MCF 10A (cell line): Measurements from ENCODE around the gene NARS2. TPM values are rescaled to one million over a fixed set of nuclear protein-coding genes. Genes with fewer than 3 reads are reported as not detected.

Experiments
- Bru-seq: library from RNA; stranded (reverse); fragments of 400-500 nt; gene quantifications from one replicate; lab custom pipeline; 2021; lab: Mats Ljungman, UMichigan
- BruChase-seq, 2 experiments: library from RNA; stranded (reverse); fragments of 400-500 nt; gene quantifications; one replicate each; lab custom pipeline; 2021; lab: Mats Ljungman, UMichigan
- BruUV-seq: library from RNA; stranded (reverse); fragments of 400-500 nt; replicated peaks from 2 replicates; lab custom pipeline; 2021; lab: Mats Ljungman, UMichigan
- CTCF ChIA-PET: fragments of 300-600 bp; sonication (Branson Sonifier 250); formaldehyde crosslinking; extraction: SDS; loops from one replicate; lab custom pipeline; 2021; ENCODE audit warnings: antibody characterized with exemption, inconsistent platforms; lab: Yijun Ruan, JAX
- POLR2A ChIA-PET: fragments of 300-600, 350-650 bp; sonication (Branson Sonifier 250); formaldehyde crosslinking; extraction: SDS; loops from one replicate; lab custom pipeline; 2020; ENCODE audit warnings: antibody characterized with exemption, inconsistent platforms; lab: Yijun Ruan, JAX
- DNase-seq: peaks from one replicate; pipeline ENCODE4 v3.0.0-alpha.2; 2018; ENCODE audit not compliant: unreplicated experiment
- H3K27ac Mint-ChIP-seq: one replicate; pipeline ENCODE4 v1.8.0; 2022; ENCODE audit warnings: mild to moderate bottlenecking, low read depth, mixed read lengths; ENCODE audit not compliant: unreplicated experiment
- H3K27me3 Mint-ChIP-seq: one replicate; pipeline ENCODE4 v1.8.0; 2022; ENCODE audit warnings: mixed read lengths; ENCODE audit not compliant: insufficient read depth, unreplicated experiment
- H3K36me3 Mint-ChIP-seq: one replicate; pipeline ENCODE4 v1.8.0; 2022; ENCODE audit warnings: mild to moderate bottlenecking, moderate library complexity, mixed read lengths; ENCODE audit not compliant: insufficient read depth, unreplicated experiment
- H3K4me1 Mint-ChIP-seq: one replicate; pipeline ENCODE4 v1.8.0; 2022; ENCODE audit warnings: mixed read lengths; ENCODE audit not compliant: insufficient read depth, unreplicated experiment
- H3K4me3 Mint-ChIP-seq: one replicate; pipeline ENCODE4 v1.8.0; 2022; ENCODE audit warnings: mild to moderate bottlenecking, moderate library complexity, mixed read lengths; ENCODE audit not compliant: unreplicated experiment
- H3K9me3 Mint-ChIP-seq: one replicate; pipeline ENCODE4 v1.8.0; 2022; ENCODE audit warnings: mixed read lengths; ENCODE audit not compliant: unreplicated experiment
- CTCF ChIP-seq: fragments of 200-600 bp; IDR thresholded peaks from one replicate; pipeline ENCODE4 v1.8.0; 2022; ENCODE audit warnings: antibody characterized with exemption, mild to moderate bottlenecking; ENCODE audit not compliant: unreplicated experiment
- intact Hi-C: fragments of 100-400 bp; cut with micrococcal nuclease; formaldehyde crosslinking; loops from 2 replicates; pipeline ENCODE4 v1.14.1; 2022
- long read RNA-seq: library from polyadenylated mRNA; stranded (forward); transcript quantifications from one replicate; pipeline ENCODE4 v2.0.0, GENCODE V29; 2022
- total RNA-seq: library from RNA; stranded (reverse); gene quantifications from 2 replicates; pipeline ENCODE4 v1.2.3, GENCODE V29; 2022

NARS2 gene
- total RNA-seq (15.1 and 24.6 TPM in 2 replicates), Bru-seq, nascent RNA (percentile 69 among the genes with signal in this experiment), BruChase-seq, experiment 1, labeled RNA remaining after a 6-hour chase (percentile 56 among the genes with signal in this experiment), BruChase-seq, experiment 2, labeled RNA remaining after a 2-hour chase (percentile 60 among the genes with signal in this experiment)
- long read RNA-seq, transcript NARS2-201 (14 exons, 2,519 nt) = major isoform, 56 of 90 reads
- long read RNA-seq, partial matches to known transcripts = 3 of 90 reads
- long read RNA-seq, other reads (novel, unspliced or antisense) = 31 of 90 reads

GRCh38 chr11:78574386-78575381 lies at the start of gene NARS2:
Gene NARS2, minus strand, starts transcription at chr11:78574864. Its CDS starts 376 bp downstream, at chr11:78574488.
- intact Hi-C loops = no loop called here

GRCh38 chr11:78622666-78623065 lies 48.0 kb upstream of the NARS2 start:
- Mint-ChIP-seq H3K9me3 (peaks cover 12% of the 10 kb centered on the region), H3K27me3 (peaks cover 8% of the 10 kb centered on the region), H3K27ac (no peak overlapping the region), H3K4me3 (no peak overlapping the region), H3K4me1 (no peaks in the 10 kb centered on the region), H3K36me3 (no peaks in the 10 kb centered on the region)
- BruUV-seq = no TSS peak
- no peak for TF ChIP-seq CTCF
- ChIA-PET POLR2A (no interaction called here), CTCF (no interaction called here)
- no peak for DNase-seq
- intact Hi-C loops = no loop called here

More at GRCh38 chr11:78574386-78575381, at the start of gene NARS2:
- Mint-ChIP-seq H3K9me3 (no peaks in the 10 kb centered on the region), H3K27ac (peak within 1 kb of the TSS; percentile 90), H3K4me1 (peaks cover 5% of the 10 kb centered on the region), H3K36me3 (peaks cover 8% of the 10 kb centered on the region), H3K4me3 (peak within 1 kb of the TSS; percentile 89), H3K27me3 (no peaks in the 10 kb centered on the region)
- peak; percentile 98 for DNase-seq
- no peak for TF ChIP-seq CTCF
- ChIA-PET POLR2A (interaction anchor here (0.7 to 2.6 kb wide), 18 partner anchors 8 to 580 kb away, joined by 3 to 22 read pairs (median 4); partner anchors contain the start of genes ALG8, INTS4 and KCTD21), CTCF (interaction anchor here (0.5 to 5.2 kb wide), 6 partner anchors 9 to 565 kb away, joined by 3 to 54 read pairs (median 8); partner anchors contain the start of gene GAB2)
- BruUV-seq = TSS peak; percentile 64

GRCh38 chr11:78620159-78620558 lies 45.5 kb upstream of the NARS2 start:
- no peak for DNase-seq
- Mint-ChIP-seq H3K36me3 (no peaks in the 10 kb centered on the region), H3K27me3 (no peaks in the 10 kb centered on the region), H3K27ac (no peak overlapping the region), H3K4me3 (no peak overlapping the region), H3K4me1 (no peaks in the 10 kb centered on the region), H3K9me3 (peaks cover 8% of the 10 kb centered on the region)
- intact Hi-C loops = no loop called here
- ChIA-PET CTCF (interaction anchor here (1.4 kb wide), 1 partner anchor 27 kb away, joined by 3 read pairs; no protein-coding TSS in a partner anchor), POLR2A (interaction anchor here (0.5 to 0.8 kb wide), 2 partner anchors 10 to 14 kb away, joined by 3 read pairs; no protein-coding TSS in a partner anchor)
- no TSS peak for BruUV-seq
- no peak for TF ChIP-seq CTCF
